Neutrophil (primary cell): ENCODE measurements around the gene BRAP.
"Not testable (repeated sequence)": the region's sequence is repeated elsewhere in the genome, so short reads cannot be mapped to it uniquely, and the experiment has no call there.

Experiments used
- H3K27ac ChIP-seq: fragments of 200-600 bp; sonication (generic); 2 replicates; pipeline ENCODE4 v1.5.1; 2016; ENCODE audit warnings: mild to moderate bottlenecking, moderate library complexity
- H3K27me3 ChIP-seq: fragments of 200-600 bp; sonication (generic); 2 replicates; pipeline ENCODE4 v1.6.0; 2016; ENCODE audit warnings: mild to moderate bottlenecking
- H3K36me3 ChIP-seq: fragments of 200-600 bp; sonication (generic); 2 replicates; pipeline ENCODE4 v1.5.1; 2017
- H3K4me1 ChIP-seq, 2 experiments: fragments of 200-600 bp in 1 of 2; sonication (generic) in 1 of 2; 1 replicate in 1 of 2; 2 replicates in 1 of 2; pipeline versions ENCODE4 v1.5.1 to v1.6.1; 2013 to 2016; ENCODE audit warnings: low read depth in 1 of 2, low read length in 1 of 2, mild to moderate bottlenecking in 1 of 2, moderate library complexity in 1 of 2; ENCODE audit not compliant: control insufficient read depth in 1 of 2, insufficient read depth in 1 of 2
- H3K4me3 ChIP-seq, 2 experiments: fragments of 200-600 bp in 1 of 2; sonication (generic) in 1 of 2; 1 replicate in 1 of 2; 2 replicates in 1 of 2; pipeline ENCODE4 v1.5.1; 2013 to 2016; ENCODE audit warnings: low read depth in 1 of 2, low read length in 1 of 2, mild to moderate bottlenecking in 1 of 2, moderate library complexity in 1 of 2
- H3K9me3 ChIP-seq: fragments of 200-600 bp; sonication (generic); 2 replicates; pipeline ENCODE4 v1.5.1; 2016
- CTCF ChIP-seq: fragments of 200-600 bp; sonication (generic); IDR thresholded peaks from 2 replicates; pipeline ENCODE4 v1.5.1; 2016; ENCODE audit warnings: antibody characterized with exemption

The BRAP gene

GRCh38 chr12:111624540-111624939 lies 61.2 kb downstream of the BRAP start:
- no peaks in the 10 kb centered on the region for H3K27me3 ChIP-seq
- H3K36me3 ChIP-seq, result no peaks in the 10 kb centered on the region
- no peaks in the 10 kb centered on the region for H3K4me1 ChIP-seq
- H3K9me3 ChIP-seq, result no peaks in the 10 kb centered on the region
- no peak for TF ChIP-seq CTCF
- H3K4me3 ChIP-seq, result no peak overlapping the region
- no peak overlapping the region for H3K27ac ChIP-seq

- not testable (repeated sequence) for H3K9me3 ChIP-seq, H3K4me1 ChIP-seq, H3K36me3 ChIP-seq, H3K27ac ChIP-seq, H3K4me3 ChIP-seq, H3K27me3 ChIP-seq
These were observed 67.9 kb downstream of the BRAP start for GRCh38 chr12:111617841-111618240.

GRCh38 chr12:111616177-111616623 lies 69.6 kb downstream of the BRAP start:
- no peaks in the 10 kb centered on the region for H3K9me3 ChIP-seq
- H3K4me1 ChIP-seq, result no peaks in the 10 kb centered on the region
- H3K36me3 ChIP-seq, result no peaks in the 10 kb centered on the region
- no peak for TF ChIP-seq CTCF
- H3K27ac ChIP-seq, result no peak overlapping the region
- no peak overlapping the region for H3K4me3 ChIP-seq
- no peaks in the 10 kb centered on the region for H3K27me3 ChIP-seq

GRCh38 chr12:111607239-111607638 lies 78.5 kb downstream of the BRAP start:
- H3K27me3 ChIP-seq, result peaks cover 4% of the 10 kb centered on the region
- no peak overlapping the region for H3K27ac ChIP-seq
- H3K9me3 ChIP-seq, result no peaks in the 10 kb centered on the region
- no peaks in the 10 kb centered on the region for H3K4me1 ChIP-seq
- no peak overlapping the region for H3K4me3 ChIP-seq
- no peak for TF ChIP-seq CTCF
- no peaks in the 10 kb centered on the region for H3K36me3 ChIP-seq

GRCh38 chr12:111606767-111607230 lies 79.0 kb downstream of the BRAP start:
- Histone ChIP-seq H3K4me1 (no peaks in the 10 kb centered on the region), H3K27ac (no peak overlapping the region), H3K4me3 (no peak overlapping the region), H3K27me3 (peaks cover 4% of the 10 kb centered on the region), H3K36me3 (no peaks in the 10 kb centered on the region), H3K9me3 (no peaks in the 10 kb centered on the region)
- TF ChIP-seq CTCF, result no peak

- Histone ChIP-seq H3K4me3 (no peak overlapping the region), H3K36me3 (no peaks in the 10 kb centered on the region), H3K27me3 (peaks cover 4% of the 10 kb centered on the region), H3K27ac (no peak overlapping the region), H3K9me3 (no peaks in the 10 kb centered on the region), H3K4me1 (no peaks in the 10 kb centered on the region)
- TF ChIP-seq CTCF, result no peak
These were observed 79.6 kb downstream of the BRAP start for GRCh38 chr12:111605911-111606766.

- H3K36me3 ChIP-seq, H3K4me3 ChIP-seq, H3K27me3 ChIP-seq, H3K9me3 ChIP-seq, H3K27ac ChIP-seq: not testable (repeated sequence)
- peaks cover 7 to 10% of the 10 kb centered on the region in 2 experiments for H3K4me1 ChIP-seq
These were observed 82.9 kb downstream of the BRAP start for GRCh38 chr12:111602857-111603256.
